ENCODE data around the gene ZC3H12D. TPM values are rescaled to one million over a fixed set of nuclear protein-coding genes. Genes with fewer than 3 reads are reported as not detected.
A peak's percentile ranks its signal among the peaks of the same experiment; 100 is the strongest.

ZC3H12D gene
- total and polyA plus RNA-seq, 2 of the 13 experiments (the other 11 are each of a cell fraction or from before 2014, with no cell fraction given): 1.2 to 2.7 TPM

- TF ChIP-seq NPAS2 (CRISPR knock-in tag; IDR thresholded peaks at IDR 0.05; ENCODE audit: borderline replicate concordance) (no peak), EEA1 (CRISPR knock-in tag; IDR thresholded peaks at IDR 0.05; ENCODE audit: borderline replicate concordance) (no peak), E2F1 (CRISPR knock-in tag; IDR thresholded peaks at IDR 0.05) (no peak), TBP (CRISPR knock-in tag; IDR thresholded peaks at IDR 0.05) (no peak), ZXDC (CRISPR knock-in tag; IDR thresholded peaks at IDR 0.05) (no peak), NFE2L2 (IDR thresholded peaks at IDR 0.05; ENCODE audit: low read length) (no peak), ZNF468 (CRISPR knock-in tag; IDR thresholded peaks at IDR 0.05) (no peak), RFX3 (CRISPR knock-in tag; IDR thresholded peaks at IDR 0.05) (no peak), SPEN (CRISPR knock-in tag; IDR thresholded peaks at IDR 0.05; ENCODE audit: low read depth) (no peak), ARNT (IDR thresholded peaks at IDR 0.05) (no peak), LBX2 (CRISPR knock-in tag; IDR thresholded peaks at IDR 0.05; ENCODE audit: borderline replicate concordance) (no peak), ZNF776 (CRISPR knock-in tag; IDR thresholded peaks at IDR 0.05) (no peak), ZNF276 (CRISPR knock-in tag; IDR thresholded peaks at IDR 0.05; ENCODE audit: low read depth) (peak; percentile 65; the same call in 1 of the 2 replicates), SRY (CRISPR knock-in tag; IDR thresholded peaks at IDR 0.05) (no peak), HMG20B (CRISPR knock-in tag; conservative IDR thresholded peaks at IDR 0.05) (no peak)
Observed at GRCh38 chr6:149440735-149441671, 43.8 kb downstream of the ZC3H12D start (continued).

All from HepG2 (cell line).